BE2C (cell line): Measurements from ENCODE around the gene POT1.

ENCODE experiments used
- DNase-seq: peaks from one replicate; pipeline ENCODE4 v3.0.0-alpha.2; 2020
- H3K27me3 ChIP-seq: fragments of 250-450 bp; sonication (Bioruptor Pico); 2 replicates; pipeline ENCODE4 v1.5.1; 2020; ENCODE audit warnings: mild to moderate bottlenecking
- H3K36me3 ChIP-seq: fragments of 250-450 bp; sonication (Bioruptor Pico); 2 replicates; pipeline ENCODE4 v1.5.1; 2020; ENCODE audit warnings: mild to moderate bottlenecking
- H3K4me1 ChIP-seq: fragments of 250-450 bp; sonication (Bioruptor Pico); 2 replicates; pipeline ENCODE4 v1.5.1; 2020
- H3K4me3 ChIP-seq: 2 replicates; pipeline ENCODE4 v1.5.1; 2011; ENCODE audit warnings: low read depth, low read length
- H3K9me3 ChIP-seq: fragments of 250-450 bp; sonication (Bioruptor Pico); 2 replicates; pipeline ENCODE4 v1.5.1; 2020
- CTCF ChIP-seq: IDR thresholded peaks from 2 replicates; pipeline ENCODE4 v1.5.1; 2012; ENCODE audit warnings: mild to moderate bottlenecking, low read depth, low read length

POT1 gene

GRCh38 chr7:124784879-124785818 lies 144.5 kb downstream of the POT1 start:
- peak; percentile 54 for DNase-seq

DNA sequence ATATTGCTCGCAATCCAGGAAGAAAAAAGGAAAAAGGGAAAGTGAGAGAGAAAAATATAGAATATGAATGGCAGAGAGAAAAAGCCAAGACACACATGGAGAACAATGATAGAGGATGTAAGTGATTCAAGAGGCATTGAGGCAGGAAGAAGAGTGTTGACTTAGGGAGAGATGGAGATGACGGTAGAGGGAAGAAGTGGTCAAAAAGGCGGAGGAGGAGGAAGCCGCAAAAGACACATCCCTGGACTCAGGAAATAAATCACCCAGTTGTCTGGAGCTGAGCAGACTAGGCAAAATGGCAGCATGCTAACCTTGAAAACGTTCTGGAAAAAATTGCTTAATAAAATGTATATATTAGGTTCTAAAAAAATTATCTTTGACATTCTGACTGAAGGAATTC lies 146.4 kb downstream of the POT1 start:
- no peak for TF ChIP-seq CTCF
- no peaks in the 10 kb centered on the region for H3K9me3 ChIP-seq
- no peak for DNase-seq
- peaks cover 6% of the 10 kb centered on the region; the same call in 1 of the 2 replicates for H3K4me1 ChIP-seq
- no peaks in the 10 kb centered on the region for H3K36me3 ChIP-seq
- no peak overlapping the region for H3K4me3 ChIP-seq
- no peaks in the 10 kb centered on the region for H3K27me3 ChIP-seq

More at GRCh38 chr7:124784879-124785818, 144.5 kb downstream of the POT1 start:
- no peaks in the 10 kb centered on the region for H3K27me3 ChIP-seq
- TF ChIP-seq CTCF = peak; percentile 94
- no peak overlapping the region for H3K4me3 ChIP-seq
- H3K9me3 ChIP-seq = no peaks in the 10 kb centered on the region
- H3K4me1 ChIP-seq = peaks cover 6% of the 10 kb centered on the region; the same call in 1 of the 2 replicates
- no peaks in the 10 kb centered on the region for H3K36me3 ChIP-seq

DNA sequence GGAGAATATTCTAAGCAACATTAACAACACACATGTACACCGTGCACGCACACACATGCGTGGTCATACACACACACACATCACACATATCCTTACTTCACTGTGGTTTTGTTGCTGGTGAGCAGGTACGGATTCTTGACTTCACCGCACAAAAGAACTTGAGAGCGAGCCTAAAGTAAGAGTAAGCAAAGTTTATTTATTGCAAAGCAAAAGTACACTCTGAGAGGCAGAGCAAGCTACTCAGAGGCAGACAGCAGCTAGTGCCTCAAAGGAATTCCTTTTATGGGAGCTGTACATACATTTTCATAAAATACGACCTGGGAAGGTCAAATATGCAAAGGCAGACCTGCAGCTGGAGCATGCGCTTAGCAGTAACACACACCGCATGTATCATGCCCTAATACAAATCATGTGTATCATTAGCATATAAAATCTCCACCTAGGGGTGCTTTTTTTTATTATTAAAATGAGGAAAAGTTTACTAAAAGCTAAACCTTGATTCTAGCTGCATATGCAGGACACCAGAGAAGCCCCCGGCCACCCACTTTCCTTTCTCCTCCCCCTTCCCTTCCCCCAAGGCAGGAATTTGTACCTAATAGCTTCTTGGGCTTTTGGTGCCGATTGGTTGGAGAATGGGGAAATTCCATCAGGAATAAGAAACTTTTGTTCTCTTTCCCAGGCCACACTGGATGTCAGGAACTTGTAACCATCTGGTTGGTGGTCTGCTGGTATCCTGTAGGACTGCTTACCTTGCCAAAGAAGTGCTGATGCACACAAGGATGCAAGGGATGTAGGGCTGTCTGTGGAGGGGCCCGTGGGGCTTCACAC lies 147.5 kb downstream of the POT1 start:
- Histone ChIP-seq H3K27me3 (no peaks in the 10 kb centered on the region), H3K4me1 (peaks cover 6% of the 10 kb centered on the region; the same call in 1 of the 2 replicates), H3K9me3 (no peaks in the 10 kb centered on the region), H3K4me3 (no peak overlapping the region), H3K36me3 (no peaks in the 10 kb centered on the region)
- no peak for DNase-seq
- no peak for TF ChIP-seq CTCF

- no peak overlapping the region for H3K4me3 ChIP-seq
- no peaks in the 10 kb centered on the region for H3K27me3 ChIP-seq
- peaks cover 6% of the 10 kb centered on the region; the same call in 1 of the 2 replicates for H3K4me1 ChIP-seq
- H3K9me3 ChIP-seq = no peaks in the 10 kb centered on the region
- no peak for DNase-seq
- TF ChIP-seq CTCF = no peak
- H3K36me3 ChIP-seq = no peaks in the 10 kb centered on the region
Observed at GRCh38 chr7:124781418-124781817, 148.2 kb downstream of the POT1 start.

DNA sequence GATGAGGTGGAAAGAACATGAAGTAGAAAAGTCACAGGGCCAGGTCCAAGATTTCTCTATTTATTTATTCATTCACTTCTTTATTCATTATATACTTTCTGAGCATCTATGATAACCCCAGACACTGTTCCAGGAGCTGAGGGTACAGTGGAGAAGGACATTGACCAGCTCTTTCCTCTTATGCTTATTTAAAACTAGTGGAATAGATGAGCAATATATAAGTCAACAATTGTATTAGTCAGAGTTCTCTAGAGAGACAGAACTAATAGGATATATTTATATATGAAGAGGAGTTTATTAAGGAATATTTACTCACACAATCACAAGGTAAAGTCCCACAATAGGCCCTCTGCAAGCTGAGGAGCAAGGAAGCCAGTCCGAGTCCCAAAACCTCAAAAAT lies 149.0 kb downstream of the POT1 start:
- TF ChIP-seq CTCF = no peak
- Histone ChIP-seq H3K36me3 (no peaks in the 10 kb centered on the region), H3K9me3 (no peaks in the 10 kb centered on the region), H3K4me1 (peaks cover 3% of the 10 kb centered on the region; the same call in 1 of the 2 replicates), H3K4me3 (no peak overlapping the region), H3K27me3 (no peaks in the 10 kb centered on the region)
- DNase-seq = no peak

DNA sequence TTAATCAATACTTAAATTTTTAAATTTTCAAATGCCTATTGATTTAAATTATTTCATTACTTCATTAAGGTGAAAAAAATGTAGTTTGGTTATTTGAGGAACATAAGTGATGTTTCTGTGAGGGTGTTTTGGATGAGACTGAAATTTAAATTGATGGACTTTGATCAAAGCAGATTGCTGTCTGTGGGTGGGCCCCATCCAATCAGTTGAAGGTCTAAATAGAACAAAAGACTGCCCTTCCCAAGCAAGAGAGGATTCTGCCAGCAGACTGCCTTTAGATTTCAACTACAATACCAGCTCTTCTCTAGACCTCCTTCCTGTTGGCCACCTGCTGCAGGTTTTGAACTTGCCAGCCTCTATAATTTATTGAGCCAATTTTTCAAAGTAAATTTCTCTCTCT lies 149.6 kb downstream of the POT1 start:
- Histone ChIP-seq H3K36me3 (no peaks in the 10 kb centered on the region), H3K9me3 (no peaks in the 10 kb centered on the region), H3K4me1 (no peaks in the 10 kb centered on the region), H3K27me3 (no peaks in the 10 kb centered on the region), H3K4me3 (no peak overlapping the region)
- no peak for TF ChIP-seq CTCF
- DNase-seq = no peak
